IgD-negative memory B cell (primary cell): Measurements from ENCODE around the gene DDR1. TPM values are rescaled to one million over a fixed set of nuclear protein-coding genes. Genes with fewer than 3 reads are reported as not detected.
"Not testable (repeated sequence)": the region's sequence is repeated elsewhere in the genome, so short reads cannot be mapped to it uniquely, and the experiment has no call there.

Experiments
- H3K27ac Mint-ChIP-seq, 3 donors: one replicate each; pipeline ENCODE4 v1.8.0; 2020 to 2022; ENCODE audit warnings: mild to moderate bottlenecking in 3 of 3, mixed read lengths in 3 of 3, moderate library complexity in 1 of 3
- H3K27me3 Mint-ChIP-seq: one replicate; pipeline ENCODE4 v1.8.0; 2021; ENCODE audit warnings: mixed read lengths
- H3K36me3 Mint-ChIP-seq: one replicate; pipeline ENCODE4 v1.8.0; 2020; ENCODE audit warnings: mild to moderate bottlenecking, mixed read lengths
- H3K4me1 Mint-ChIP-seq, 3 donors: one replicate each; pipeline ENCODE4 v1.8.0; 2020 to 2022; ENCODE audit warnings: mixed read lengths in 3 of 3, mild to moderate bottlenecking in 1 of 3
- H3K4me3 Mint-ChIP-seq, 4 donors: one replicate each; pipeline ENCODE4 v1.8.0; 2020 to 2022; ENCODE audit warnings: mild to moderate bottlenecking in 4 of 4, mixed read lengths in 4 of 4, moderate library complexity in 3 of 4
- H3K9me3 Mint-ChIP-seq, 3 donors: one replicate each; pipeline ENCODE4 v1.8.0; 2020 to 2021; ENCODE audit warnings: mixed read lengths in 3 of 3, mild to moderate bottlenecking in 1 of 3
- polyA plus RNA-seq: library from polyadenylated mRNA; unstranded; fragments of 300-500 nt; fragmentation: Illumina TruSeq; gene quantifications from one replicate; pipeline ENCODE4 v1.2.3, GENCODE V29; 2021

The DDR1 gene
- polyA plus RNA-seq, 1 donor from 2014 or later: 4.6 TPM

DNA sequence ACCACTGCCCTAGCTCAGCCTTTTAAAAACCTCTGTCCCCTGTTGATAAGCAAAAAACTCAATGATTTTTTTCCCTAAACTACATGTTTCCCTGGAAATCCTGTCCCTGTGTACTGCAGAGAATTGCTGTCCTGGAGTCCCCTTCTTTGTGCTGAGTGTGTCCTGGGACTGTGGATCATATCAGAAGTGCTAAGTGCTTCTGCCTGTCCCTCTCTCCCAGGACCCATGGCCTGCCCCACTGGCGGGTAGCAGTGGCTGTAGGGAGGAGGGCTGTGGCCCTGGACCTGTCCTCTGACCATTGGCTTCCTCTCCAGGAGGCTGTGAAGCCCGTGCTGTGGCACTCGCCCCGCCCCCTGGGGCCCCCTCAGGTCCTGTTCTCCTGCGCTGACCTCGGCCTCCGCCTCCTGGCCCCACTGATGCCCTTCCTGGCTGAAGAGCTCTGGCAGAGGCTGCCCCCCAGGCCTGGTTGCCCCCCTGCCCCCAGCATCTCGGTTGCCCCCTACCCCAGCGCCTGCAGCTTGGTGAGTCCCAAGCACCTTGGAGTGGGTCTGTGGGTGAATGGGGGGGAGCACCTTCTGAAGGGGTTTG lies 39.8 kb downstream of the DDR1 start:
- peak overlapping the region in 1 of 3 donors; percentile 33 for H3K27ac Mint-ChIP-seq
- H3K4me3 Mint-ChIP-seq, H3K27me3 Mint-ChIP-seq, H3K9me3 Mint-ChIP-seq, H3K4me1 Mint-ChIP-seq: not testable (repeated sequence)
- peaks cover 17% of the 10 kb centered on the region for H3K36me3 Mint-ChIP-seq

DNA sequence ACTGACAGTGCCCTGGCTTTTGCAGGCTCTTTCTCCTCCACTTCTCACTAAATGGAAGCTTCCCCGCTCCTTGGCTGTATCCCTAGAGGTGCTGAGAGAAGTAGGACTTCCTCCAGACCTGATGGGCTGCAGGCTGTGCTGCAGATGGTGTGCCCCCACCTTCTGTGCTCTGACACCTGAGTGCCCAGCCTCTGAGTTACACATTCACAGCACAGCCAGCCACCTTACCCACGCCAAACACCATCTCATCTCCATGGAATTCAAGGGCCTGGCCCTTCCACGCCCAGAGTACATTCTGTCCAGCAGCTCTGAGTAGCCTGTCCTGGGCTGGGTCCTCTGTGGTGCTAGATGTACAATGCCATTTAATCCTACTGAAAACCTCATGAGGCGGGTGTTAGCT lies 42.3 kb downstream of the DDR1 start:
- H3K36me3 Mint-ChIP-seq: peaks cover 13% of the 10 kb centered on the region
- H3K9me3 Mint-ChIP-seq: peaks cover 2 to 9% (median 4%) of the 10 kb centered on the region in 3 donors
- H3K27me3 Mint-ChIP-seq: no peaks in the 10 kb centered on the region
- H3K4me3 Mint-ChIP-seq: no peak overlapping the region
- H3K27ac Mint-ChIP-seq: peak overlapping the region in 1 of 3 donors; percentile 54
- peaks cover 0 to 3% (median 3%) of the 10 kb centered on the region in 3 donors for H3K4me1 Mint-ChIP-seq

DNA sequence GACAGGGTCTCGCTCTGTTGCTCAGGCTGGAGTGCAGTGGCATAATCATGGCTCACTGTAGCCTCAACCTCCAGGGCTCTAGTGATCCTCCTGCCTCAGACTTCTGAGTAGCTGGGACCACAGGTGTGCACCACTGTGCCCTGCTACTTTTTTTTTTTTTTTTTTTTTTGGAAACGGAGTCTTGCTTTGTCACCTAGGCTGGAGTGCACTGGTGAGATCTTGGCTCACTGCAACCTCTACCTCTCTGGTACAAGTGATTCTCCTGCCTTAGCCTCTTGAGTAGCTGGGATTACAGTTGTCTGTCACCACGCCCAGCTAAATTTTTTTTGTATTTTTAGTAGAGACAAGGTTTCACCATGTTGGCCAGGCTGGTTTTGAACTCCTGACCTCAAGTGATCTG lies 42.8 kb downstream of the DDR1 start:
- H3K27me3 Mint-ChIP-seq, H3K27ac Mint-ChIP-seq, H3K4me3 Mint-ChIP-seq, H3K4me1 Mint-ChIP-seq, H3K9me3 Mint-ChIP-seq: not testable (repeated sequence)
- peaks cover 13% of the 10 kb centered on the region for H3K36me3 Mint-ChIP-seq

DNA sequence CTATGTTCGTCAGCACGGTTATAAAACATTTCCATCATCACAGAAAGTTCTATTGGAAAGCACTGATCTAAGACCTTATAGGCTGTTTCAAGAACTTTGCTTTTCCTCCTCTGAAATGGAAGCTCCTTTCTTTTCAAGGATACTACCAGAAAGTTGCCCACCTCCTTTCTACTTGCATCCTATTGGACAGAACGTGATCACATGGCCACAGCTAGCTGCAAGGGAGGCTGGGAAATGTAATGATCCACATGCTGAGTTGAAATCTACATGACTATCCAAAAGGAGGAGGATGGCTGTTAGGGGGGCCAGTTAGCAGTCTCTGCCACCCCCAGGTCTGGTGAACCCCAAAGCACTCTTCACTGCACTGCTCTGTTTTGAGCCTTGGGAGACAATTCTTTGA lies 44.4 kb downstream of the DDR1 start:
- Mint-ChIP-seq H3K4me1 (peaks cover 0 to 1% (median 0%) of the 10 kb centered on the region in 3 donors), H3K27me3 (no peaks in the 10 kb centered on the region), H3K4me3 (no peak overlapping the region), H3K36me3 (peaks cover 10% of the 10 kb centered on the region), H3K27ac (peak overlapping the region in 1 of 3 donors; percentile 31), H3K9me3 (peaks cover 2 to 9% (median 4%) of the 10 kb centered on the region in 3 donors)

DNA sequence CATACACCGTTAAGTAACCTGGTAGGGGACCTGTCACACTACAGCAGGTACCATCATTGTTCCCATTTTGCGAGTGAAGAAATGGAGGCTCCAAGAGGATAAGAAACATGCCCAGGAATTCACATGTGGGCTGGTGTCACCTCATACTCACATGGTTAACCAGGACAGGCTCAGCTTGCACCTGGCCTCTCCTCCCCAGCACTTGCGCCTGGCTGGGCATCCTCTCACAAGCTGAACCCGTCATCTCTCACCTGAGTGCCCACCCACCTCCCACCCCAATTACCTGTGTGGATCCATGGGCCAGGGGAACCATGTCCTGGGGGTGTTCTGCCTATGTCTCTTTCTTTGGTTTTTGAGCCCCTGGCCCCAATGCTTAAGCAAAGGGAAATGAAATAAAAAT lies 46.2 kb downstream of the DDR1 start:
- H3K27me3 Mint-ChIP-seq: no peaks in the 10 kb centered on the region
- peak overlapping the region in 1 of 3 donors; percentile 71 for H3K27ac Mint-ChIP-seq
- peaks cover 2 to 9% (median 4%) of the 10 kb centered on the region in 3 donors for H3K9me3 Mint-ChIP-seq
- no peak overlapping the region for H3K4me3 Mint-ChIP-seq
- H3K36me3 Mint-ChIP-seq: peaks cover 8% of the 10 kb centered on the region
- peaks cover 0 to 1% (median 0%) of the 10 kb centered on the region in 3 donors for H3K4me1 Mint-ChIP-seq

DNA sequence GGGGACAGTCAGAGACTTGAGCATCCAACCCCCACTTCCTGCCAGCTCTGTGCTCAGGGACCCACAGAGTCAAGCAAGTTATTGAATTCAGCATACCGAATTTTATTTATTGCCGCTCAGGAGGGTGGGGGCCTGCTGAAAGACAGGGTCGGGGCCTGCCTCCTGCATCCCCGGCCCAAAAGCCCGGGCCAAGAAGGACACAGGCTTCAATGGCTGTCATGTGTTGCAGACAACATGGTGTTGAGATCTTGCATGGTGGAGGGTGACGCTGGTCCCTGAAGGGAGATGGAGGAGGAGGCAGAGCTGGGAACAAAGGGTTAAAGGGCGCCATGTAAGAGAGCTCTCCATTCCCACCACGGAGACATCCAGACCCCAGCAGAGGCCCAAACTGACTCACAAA lies 47.0 kb downstream of the DDR1 start:
- H3K9me3 Mint-ChIP-seq: peaks cover 2 to 9% (median 4%) of the 10 kb centered on the region in 3 donors
- H3K36me3 Mint-ChIP-seq: peaks cover 8% of the 10 kb centered on the region
- H3K4me1 Mint-ChIP-seq: peaks cover 0 to 1% (median 0%) of the 10 kb centered on the region in 3 donors
- H3K4me3 Mint-ChIP-seq: no peak overlapping the region
- H3K27ac Mint-ChIP-seq: peak overlapping the region in 1 of 3 donors; percentile 71
- no peaks in the 10 kb centered on the region for H3K27me3 Mint-ChIP-seq

DNA sequence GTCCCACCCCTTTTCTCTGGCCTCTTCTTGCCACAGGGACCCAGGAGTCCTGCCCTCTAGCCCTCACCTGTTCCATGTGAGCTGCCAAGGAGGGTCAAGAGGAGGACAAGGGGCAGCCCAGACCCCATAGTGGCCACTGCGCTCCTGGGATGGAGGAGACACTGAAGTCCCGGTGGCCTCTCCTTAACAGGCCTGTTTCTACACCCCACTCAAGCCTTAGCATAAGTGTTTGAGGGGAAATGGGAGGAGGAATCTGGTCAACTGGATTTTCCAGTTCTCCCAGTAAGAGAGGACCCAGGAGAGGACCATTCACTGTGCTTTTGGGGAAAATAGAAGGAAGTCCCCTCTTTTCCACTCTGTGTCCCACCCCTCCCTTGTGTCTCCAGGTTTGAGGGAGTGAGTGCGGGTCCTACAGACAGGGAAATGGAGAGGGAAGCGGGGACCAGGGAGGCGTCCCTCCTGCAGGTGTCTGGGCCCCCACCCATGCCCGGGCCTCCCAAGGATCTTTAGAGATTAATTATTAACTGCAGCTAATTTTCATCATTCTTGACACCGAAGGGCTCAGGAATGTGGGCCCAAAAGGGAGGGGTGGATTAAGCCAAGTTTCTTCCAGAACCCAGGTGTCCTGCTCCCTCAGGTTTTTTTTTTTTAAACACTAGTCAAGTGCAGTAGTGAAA lies 47.8 kb downstream of the DDR1 start, which contains the start of gene SFTA2:
TSS of gene SFTA2 (minus strand) at position 202 of the 677 bp plus-strand sequence. CDS start at position 128, 74 bp downstream.
- Mint-ChIP-seq H3K4me1 (peaks cover 0 to 1% (median 0%) of the 10 kb centered on the region in 3 donors), H3K27me3 (no peaks in the 10 kb centered on the region), H3K4me3 (no peak within 1 kb of the TSS), H3K36me3 (peaks cover 3% of the 10 kb centered on the region), H3K27ac (peak within 1 kb of the TSS in 1 of 3 donors; percentile 71), H3K9me3 (peaks cover 2 to 9% (median 4%) of the 10 kb centered on the region in 3 donors)

DNA sequence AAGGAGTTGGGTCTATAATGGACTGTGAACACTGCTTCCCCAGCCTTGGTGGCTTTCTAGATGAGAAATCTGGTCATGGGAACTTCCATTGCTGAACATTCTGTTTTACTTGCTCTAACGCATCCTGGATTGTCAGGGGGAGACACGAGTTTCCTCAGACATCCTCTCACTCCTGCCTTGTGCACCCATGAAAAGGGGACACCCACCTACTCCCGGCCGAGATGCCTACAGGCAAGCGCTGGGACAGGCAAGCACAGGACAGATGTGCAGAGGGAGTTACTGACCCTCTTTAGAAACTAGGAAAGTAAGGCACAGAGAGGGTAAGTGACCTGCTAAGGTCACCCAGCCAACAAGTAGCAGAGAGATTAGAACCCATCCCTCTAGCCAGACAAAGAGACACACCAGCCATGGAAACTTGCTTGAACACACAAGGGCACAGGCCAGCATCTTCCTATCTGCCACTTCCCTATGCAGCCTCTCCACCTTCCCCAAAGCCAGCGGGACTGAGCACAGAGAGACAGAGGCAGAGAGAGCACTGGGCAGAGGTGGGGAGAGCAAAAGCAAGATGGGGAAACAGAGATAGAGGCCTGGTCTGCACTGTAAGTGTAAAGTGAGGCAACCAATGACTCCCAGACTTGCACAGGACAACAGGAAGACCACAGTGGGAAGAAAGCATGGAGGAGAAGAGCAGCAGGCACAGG lies 48.5 kb downstream of the DDR1 start:
- Mint-ChIP-seq H3K9me3 (peaks cover 2 to 8% (median 4%) of the 10 kb centered on the region in 3 donors), H3K36me3 (peaks cover 3% of the 10 kb centered on the region), H3K27ac (peak overlapping the region in 1 of 3 donors; percentile 13), H3K4me1 (peaks cover 0 to 1% (median 0%) of the 10 kb centered on the region in 3 donors), H3K4me3 (no peak overlapping the region), H3K27me3 (no peaks in the 10 kb centered on the region)

DNA sequence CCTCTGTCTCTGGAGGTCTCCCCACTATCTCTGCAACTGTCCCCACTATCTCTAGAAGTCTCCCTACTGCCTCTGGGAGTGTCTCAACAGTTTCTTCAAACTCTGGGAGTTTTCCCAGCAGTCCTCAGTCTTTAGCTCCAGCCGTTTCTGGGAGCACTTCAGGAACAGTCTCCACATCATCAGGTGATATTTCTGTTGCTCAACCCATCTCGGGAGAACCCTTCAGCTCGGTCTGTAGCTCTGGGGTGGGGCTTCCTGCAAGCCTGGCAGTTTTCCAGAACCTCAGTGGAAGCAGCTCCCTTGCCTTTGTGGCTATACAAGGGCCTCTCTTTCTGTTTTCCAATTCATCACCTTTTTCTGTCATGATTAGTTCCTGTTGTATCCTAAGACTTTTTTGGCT lies 50.7 kb downstream of the DDR1 start:
- Mint-ChIP-seq H3K27ac (peak overlapping the region in 1 of 3 donors; percentile 61), H3K9me3 (no peaks in the 10 kb centered on the region), H3K27me3 (peaks cover 5% of the 10 kb centered on the region), H3K4me1 (peaks cover 0 to 1% (median 0%) of the 10 kb centered on the region in 3 donors), H3K36me3 (no peaks in the 10 kb centered on the region), H3K4me3 (no peak overlapping the region)

DNA sequence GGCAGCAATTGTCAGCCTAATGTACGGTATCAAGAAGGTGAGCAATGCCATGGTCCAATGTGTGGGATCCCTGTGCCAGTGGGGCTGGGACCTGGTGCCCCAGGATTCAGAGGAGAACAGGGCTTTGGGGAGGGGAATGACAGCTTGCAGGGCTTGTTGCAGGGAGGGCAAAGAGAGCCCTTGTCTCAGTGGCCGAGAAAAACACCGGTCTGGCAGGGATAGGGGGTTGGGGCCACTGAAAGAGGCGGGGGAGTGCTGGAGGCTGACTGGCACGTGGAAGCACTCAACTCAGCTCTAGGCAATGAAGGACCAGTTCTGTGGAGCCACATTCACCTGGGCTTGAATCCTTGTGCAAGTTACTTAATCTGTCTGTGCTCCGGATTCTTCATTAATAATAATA lies 52.9 kb downstream of the DDR1 start:
- Mint-ChIP-seq H3K36me3 (no peaks in the 10 kb centered on the region), H3K27ac (no peak overlapping the region), H3K4me3 (peak overlapping the region in 1 of 4 donors; percentile 60), H3K9me3 (no peaks in the 10 kb centered on the region), H3K4me1 (peaks cover 0 to 1% (median 0%) of the 10 kb centered on the region in 3 donors), H3K27me3 (peaks cover 10% of the 10 kb centered on the region)

DNA sequence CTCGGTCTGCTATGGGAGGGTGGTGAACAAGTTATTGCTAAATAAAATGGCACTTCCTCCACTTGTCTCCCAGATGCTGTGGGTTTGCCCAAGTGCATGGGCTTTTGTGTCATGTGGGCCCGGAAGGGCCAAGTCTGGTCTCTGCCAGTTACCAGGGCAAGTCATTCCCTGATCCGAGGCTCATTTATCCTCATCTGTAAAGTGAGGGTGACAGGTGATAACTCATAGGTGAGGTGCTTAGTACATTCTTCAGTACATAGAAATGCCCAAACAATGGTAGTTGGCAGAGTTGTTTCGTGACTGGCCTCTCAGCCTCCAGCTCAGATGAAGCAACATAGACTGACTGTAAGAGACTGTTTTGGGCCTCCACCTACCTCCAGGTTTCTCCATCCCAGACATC lies 54.4 kb downstream of the DDR1 start:
- Mint-ChIP-seq H3K4me1 (peaks cover 0 to 3% (median 0%) of the 10 kb centered on the region in 3 donors), H3K9me3 (no peaks in the 10 kb centered on the region), H3K27ac (no peak overlapping the region), H3K4me3 (no peak overlapping the region), H3K27me3 (peaks cover 22% of the 10 kb centered on the region), H3K36me3 (no peaks in the 10 kb centered on the region)

DNA sequence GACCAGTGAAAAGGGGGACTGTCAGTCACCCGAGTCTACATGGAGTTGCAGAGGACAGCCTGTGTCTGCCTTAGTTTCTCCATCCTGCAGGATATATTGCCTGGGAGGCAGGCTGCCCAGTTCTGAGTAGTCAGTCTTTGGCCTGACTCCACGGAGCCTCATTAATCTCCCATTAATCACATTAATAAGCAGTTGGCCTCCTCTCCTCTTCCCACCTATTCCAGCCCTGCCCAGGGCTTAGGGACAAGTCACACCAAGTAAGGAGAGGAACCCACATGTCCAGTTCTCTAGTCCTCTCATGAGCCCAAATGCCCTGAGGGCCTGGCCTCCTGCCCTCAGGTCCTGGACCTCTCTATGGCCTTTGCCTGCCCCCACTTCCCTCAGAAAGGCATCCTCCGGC lies 55.2 kb downstream of the DDR1 start:
- Mint-ChIP-seq H3K27ac (no peak overlapping the region), H3K4me3 (peak overlapping the region in 1 of 4 donors; percentile 71), H3K4me1 (peaks cover 0 to 3% (median 0%) of the 10 kb centered on the region in 3 donors), H3K36me3 (no peaks in the 10 kb centered on the region), H3K27me3 (peaks cover 30% of the 10 kb centered on the region), H3K9me3 (no peaks in the 10 kb centered on the region)

DNA sequence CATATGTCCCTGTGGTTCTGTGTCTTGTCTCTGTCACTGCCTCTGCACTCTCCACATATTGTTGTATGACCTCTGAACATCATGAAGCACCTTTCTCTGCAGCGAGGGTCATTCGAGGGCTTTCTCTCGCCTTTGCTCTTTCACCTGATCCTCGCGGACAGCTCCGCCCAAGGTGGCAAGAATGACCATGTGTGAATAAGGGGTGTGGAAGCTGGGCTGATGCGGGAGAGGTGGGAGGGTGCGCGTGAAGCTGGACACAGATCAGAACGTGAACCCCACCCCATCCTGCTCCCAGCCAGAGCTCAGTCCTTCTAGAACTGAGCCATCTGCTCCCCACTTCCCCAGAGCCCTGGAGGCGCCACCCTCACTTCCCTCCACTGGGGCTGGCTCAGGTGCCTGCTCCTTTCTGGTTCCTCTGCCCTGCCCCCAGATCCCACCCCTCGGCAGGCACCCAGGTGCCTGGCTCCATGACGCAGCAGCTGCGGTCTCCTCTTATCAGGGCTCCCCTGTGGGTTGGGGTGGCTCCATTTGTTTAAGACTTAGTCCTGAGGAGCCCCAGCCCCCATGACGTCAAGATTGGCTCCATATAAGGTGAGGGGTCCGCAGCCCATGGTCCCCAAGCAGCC lies 56.2 kb downstream of the DDR1 start, which contains the start of gene MUCL3:
TSS of gene MUCL3 (plus strand) at position 613 of the 626 bp plus-strand sequence. CDS start 27 bp downstream, outside the sequence.
- peaks cover 40% of the 10 kb centered on the region for H3K27me3 Mint-ChIP-seq

DNA sequence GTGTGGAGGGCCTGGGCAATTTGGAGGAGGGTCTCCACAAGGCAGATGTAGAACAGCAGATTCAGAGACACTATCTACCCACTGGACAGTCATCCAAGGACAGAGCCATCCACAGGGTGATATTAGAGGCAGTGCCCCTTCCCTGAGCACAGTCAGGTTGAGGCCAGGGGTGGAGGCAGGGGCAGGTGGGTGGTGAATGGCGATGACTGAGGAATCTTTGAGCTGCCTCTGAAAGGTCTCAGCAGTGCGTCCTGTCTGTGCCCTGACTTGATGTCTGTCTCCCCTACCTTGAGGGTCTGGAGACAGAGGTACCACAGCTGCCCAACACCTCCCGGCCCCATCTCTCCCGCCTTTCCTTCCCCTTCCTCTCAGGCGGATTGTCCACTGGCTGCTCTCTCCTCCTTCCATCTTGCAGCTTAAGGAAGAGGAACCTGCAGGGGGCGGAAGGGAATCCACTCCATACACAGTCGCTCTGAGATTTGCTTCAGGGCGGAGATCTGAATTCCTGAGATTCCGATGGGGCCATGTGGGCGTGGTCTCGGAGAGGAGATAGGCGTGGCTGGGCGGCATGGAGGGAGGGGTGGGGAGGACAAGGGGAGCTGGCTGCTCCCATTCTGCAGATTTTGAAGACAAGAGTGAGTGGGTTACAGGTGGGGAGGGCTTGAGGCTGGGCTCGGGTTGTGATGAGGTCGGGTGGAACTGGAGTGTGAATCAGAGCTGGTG lies 58.2 kb downstream of the DDR1 start:
- Mint-ChIP-seq H3K27ac (no peak overlapping the region), H3K27me3 (peaks cover 43% of the 10 kb centered on the region), H3K4me3 (no peak overlapping the region), H3K4me1 (peaks cover 0 to 3% (median 0%) of the 10 kb centered on the region in 3 donors), H3K36me3 (no peaks in the 10 kb centered on the region), H3K9me3 (no peaks in the 10 kb centered on the region)

More for the DNA sequence above, 56.2 kb downstream of the DDR1 start, which contains the start of gene MUCL3:
- Mint-ChIP-seq H3K4me1 (peaks cover 0 to 3% (median 0%) of the 10 kb centered on the region in 3 donors), H3K27ac (no peak within 1 kb of the TSS), H3K36me3 (no peaks in the 10 kb centered on the region), H3K9me3 (no peaks in the 10 kb centered on the region), H3K4me3 (peak within 1 kb of the TSS in 2 of 4 donors; percentile 46 to 71)
